SU-DHL-6 (cell line): Measurements from ENCODE around the gene ADK.

ENCODE experiments used
- H2AFZ ChIP-seq: fragments of 200-600 bp; sonication (generic); 2 replicates; pipeline ENCODE4 v1.6.1; 2014; ENCODE audit warnings: low read depth, mild to moderate bottlenecking, moderate library complexity, mixed read lengths, antibody characterized with exemption, low read length; ENCODE audit not compliant: severe bottlenecking
- H3F3A ChIP-seq: fragments of 200-600 bp; shearing (Covaris generic); 2 replicates; pipeline ENCODE4 v1.6.0; 2016; ENCODE audit warnings: antibody characterized with exemption, mild to moderate bottlenecking; ENCODE audit not compliant: insufficient read depth
- H3K27ac ChIP-seq: fragments of 200-600 bp; sonication (generic); 2 replicates; pipeline ENCODE4 v1.5.1; 2016; ENCODE audit warnings: low read depth, mild to moderate bottlenecking, low read length, moderate library complexity, mixed read lengths
- H3K27me3 ChIP-seq: fragments of 200-600 bp; sonication (generic), shearing (Covaris generic); 2 replicates; pipeline ENCODE4 v1.6.0; 2014; ENCODE audit warnings: mild to moderate bottlenecking, low read length
- H3K36me3 ChIP-seq: fragments of 200-600 bp; sonication (generic); 2 replicates; pipeline ENCODE4 v1.6.1; 2014; ENCODE audit warnings: mild to moderate bottlenecking, low read length, mixed read lengths
- H3K4me2 ChIP-seq: fragments of 300-600, 200-600 bp; shearing (Covaris generic), sonication (generic); 2 replicates; pipeline ENCODE4 v1.6.0; 2014; ENCODE audit warnings: low read length, low read depth, mild to moderate bottlenecking; ENCODE audit not compliant: poor library complexity, severe bottlenecking
- H3K4me3 ChIP-seq: fragments of 200-600 bp; sonication (generic); 2 replicates; pipeline ENCODE4 v1.5.1; 2014; ENCODE audit warnings: antibody characterized with exemption, low read length, mild to moderate bottlenecking, mixed read lengths; ENCODE audit not compliant: insufficient read depth, poor library complexity, severe bottlenecking
- H3K79me2 ChIP-seq: fragments of 200-600 bp; sonication (generic); 2 replicates; pipeline ENCODE4 v1.6.1; 2014; ENCODE audit warnings: mild to moderate bottlenecking, low read length, moderate library complexity; ENCODE audit not compliant: insufficient read depth
- H3K9ac ChIP-seq: fragments of 200-600 bp; sonication (generic); 2 replicates; pipeline ENCODE4 v1.7.0; 2014; ENCODE audit warnings: mild to moderate bottlenecking, low read length
- H3K9me2 ChIP-seq: fragments of 200-600 bp; sonication (generic); replicated peaks from 2 replicates; pipeline ENCODE4 v1.6.1; 2014; ENCODE audit warnings: low read length; ENCODE audit not compliant: insufficient read depth
- H3K9me3 ChIP-seq: fragments of 200-600 bp; sonication (generic); 2 replicates; pipeline ENCODE4 v1.6.1; 2014; ENCODE audit warnings: low read length, mixed read lengths; ENCODE audit not compliant: insufficient read depth
- H4K20me1 ChIP-seq: fragments of 200-600 bp; sonication (generic); 2 replicates; pipeline ENCODE4 v1.6.1; 2014; ENCODE audit warnings: low read depth, mild to moderate bottlenecking, antibody characterized with exemption, low read length, moderate library complexity, mixed read lengths
- CTCF ChIP-seq: fragments of 200-600 bp; sonication (generic); IDR thresholded peaks from one replicate; pipeline ENCODE4 v1.5.1; 2017; ENCODE audit warnings: antibody characterized with exemption, mild to moderate bottlenecking, low read length, moderate library complexity; ENCODE audit not compliant: insufficient read depth, poor library complexity, severe bottlenecking
- EZH2phosphoT487 ChIP-seq: fragments of 200-600 bp; sonication (generic), shearing (Covaris generic); conservative IDR thresholded peaks from 2 replicates; pipeline ENCODE4 v1.6.1; 2018; ENCODE audit warnings: mild to moderate bottlenecking, antibody characterized with exemption, low read length, moderate library complexity, mixed read lengths

Gene ADK

GRCh38 chr10:74249865-74250264, 98.8 kb downstream of the ADK start:
- no peak overlapping the region for H3K4me2 ChIP-seq
- no peaks in the 10 kb centered on the region for H3K27me3 ChIP-seq

GRCh38 chr10:74255214-74255613, 104.2 kb downstream of the ADK start:
- H3K4me2 ChIP-seq, result no peak overlapping the region

More at GRCh38 chr10:74249865-74250264, 98.8 kb downstream of the ADK start:
- no peaks in the 10 kb centered on the region for H3K9me2 ChIP-seq
- no peaks in the 10 kb centered on the region for H3F3A ChIP-seq
- no peaks in the 10 kb centered on the region for H4K20me1 ChIP-seq
- H3K4me3 ChIP-seq, result no peak overlapping the region
- H3K9me3 ChIP-seq, result no peaks in the 10 kb centered on the region
- H3K9ac ChIP-seq, result no peak overlapping the region
- H3K27ac ChIP-seq, result no peak overlapping the region
- H3K79me2 ChIP-seq, result no peaks in the 10 kb centered on the region
- H3K36me3 ChIP-seq, result 0 out of 2 replicates have a peak, but pooled peaks cover 3% of the 10 kb centered on the region
- TF ChIP-seq CTCF, result no peak
- TF ChIP-seq EZH2phosphoT487, result no peak
- no peak overlapping the region for H2AFZ ChIP-seq

GRCh38 chr10:74255888-74256357, 104.9 kb downstream of the ADK start:
- no peaks in the 10 kb centered on the region; the same call in 1 of the 2 replicates for H3F3A ChIP-seq
- no peaks in the 10 kb centered on the region for H3K27me3 ChIP-seq
- H3K36me3 ChIP-seq, result no peaks in the 10 kb centered on the region
- H4K20me1 ChIP-seq, result no peaks in the 10 kb centered on the region
- no peak overlapping the region for H2AFZ ChIP-seq
- H3K27ac ChIP-seq, result no peak overlapping the region
- no peaks in the 10 kb centered on the region for H3K79me2 ChIP-seq
- no peak overlapping the region for H3K4me3 ChIP-seq
- H3K9me2 ChIP-seq, result no peaks in the 10 kb centered on the region
- H3K9me3 ChIP-seq, result no peaks in the 10 kb centered on the region
- TF ChIP-seq CTCF (no peak), EZH2phosphoT487 (no peak)
- no peak overlapping the region for H3K4me2 ChIP-seq
- no peak overlapping the region for H3K9ac ChIP-seq

More at GRCh38 chr10:74255214-74255613, 104.2 kb downstream of the ADK start:
- no peak overlapping the region for H3K4me3 ChIP-seq
- H3K9me2 ChIP-seq, result no peaks in the 10 kb centered on the region
- no peak for TF ChIP-seq EZH2phosphoT487
- no peak for TF ChIP-seq CTCF
- H3K9ac ChIP-seq, result no peak overlapping the region
- no peaks in the 10 kb centered on the region; the same call in 1 of the 2 replicates for H3F3A ChIP-seq
- H2AFZ ChIP-seq, result no peak overlapping the region
- H3K79me2 ChIP-seq, result no peaks in the 10 kb centered on the region
- no peaks in the 10 kb centered on the region for H3K27me3 ChIP-seq
- no peaks in the 10 kb centered on the region for H3K36me3 ChIP-seq
- H4K20me1 ChIP-seq, result no peaks in the 10 kb centered on the region
- H3K9me3 ChIP-seq, result no peaks in the 10 kb centered on the region
- H3K27ac ChIP-seq, result no peak overlapping the region
